HFFc6 (cell line): ENCODE measurements around the gene CPSF4L. TPM values are rescaled to one million over a fixed set of nuclear protein-coding genes. Genes with fewer than 3 reads are reported as not detected.

Experiments
- DNase-seq: peaks from one replicate; pipeline ENCODE4 v3.0.0-alpha.2; 2018
- H3K27ac Mint-ChIP-seq: 2 replicates; pipeline ENCODE4 v1.8.0; 2020; ENCODE audit warnings: mild to moderate bottlenecking, mixed read lengths
- H3K27me3 Mint-ChIP-seq: 2 replicates; pipeline ENCODE4 v1.8.0; 2021; ENCODE audit warnings: mild to moderate bottlenecking, moderate library complexity, mixed read lengths; ENCODE audit not compliant: insufficient read depth
- H3K36me3 Mint-ChIP-seq: 2 replicates; pipeline ENCODE4 v1.8.0; 2021; ENCODE audit warnings: low read depth, mixed read lengths
- H3K4me1 Mint-ChIP-seq: 2 replicates; pipeline ENCODE4 v1.8.0; 2020; ENCODE audit warnings: low read depth, mixed read lengths
- H3K4me3 Mint-ChIP-seq: 2 replicates; pipeline ENCODE4 v1.8.0; 2020; ENCODE audit warnings: mild to moderate bottlenecking, moderate library complexity, mixed read lengths
- H3K9me3 Mint-ChIP-seq: 2 replicates; pipeline ENCODE4 v1.8.0; 2020; ENCODE audit warnings: mild to moderate bottlenecking, mixed read lengths
- total RNA-seq, 6 experiments: library from RNA; stranded (reverse); fragmentation: NEBNext Ultra II Directional; extraction: Animal tissue kit (Norgen Biotek cat#: 25700); gene quantifications; 2 replicates in 1 of 6; 3 replicates in 5 of 6; pipeline ENCODE4 v1.2.3, GENCODE V29; 2021
- TF ChIP-seq, protein P1 (sequence below): fragments of 200-600 bp; sonication (generic); IDR thresholded peaks from 2 replicates; pipeline ENCODE4 v1.5.0; 2021; ENCODE audit warnings: antibody characterized with exemption, mild to moderate bottlenecking

CPSF4L gene
- total RNA-seq, 6 experiments from 2014 or later = not detected

DNA sequence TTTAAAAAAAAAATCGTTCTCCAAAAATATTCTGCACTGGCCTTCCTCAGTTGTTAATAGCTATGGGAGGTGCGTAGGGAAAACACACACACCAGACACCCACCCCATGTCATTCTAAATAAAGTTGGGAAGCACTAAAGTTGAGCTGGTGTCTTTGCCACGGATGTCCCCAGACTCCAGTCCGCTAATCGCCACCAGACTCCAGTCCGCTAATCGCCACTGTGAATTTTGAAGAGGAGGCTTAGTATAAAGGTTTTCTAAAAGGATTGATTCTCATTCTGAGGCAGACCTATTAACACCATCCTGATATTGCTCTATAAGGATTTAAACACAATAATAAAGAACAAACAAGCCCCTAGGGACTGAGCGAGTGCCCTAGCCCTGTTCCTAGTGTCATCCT, 22.7 kb upstream of the CPSF4L start:
- Mint-ChIP-seq H3K27ac (no peak overlapping the region), H3K9me3 (no peaks in the 10 kb centered on the region), H3K4me1 (peaks cover 30% of the 10 kb centered on the region), H3K4me3 (no peak overlapping the region), H3K36me3 (peaks cover 4% of the 10 kb centered on the region), H3K27me3 (0 out of 2 replicates have a peak, but pooled peaks cover 5% of the 10 kb centered on the region)
- TF ChIP-seq, protein P1, sequence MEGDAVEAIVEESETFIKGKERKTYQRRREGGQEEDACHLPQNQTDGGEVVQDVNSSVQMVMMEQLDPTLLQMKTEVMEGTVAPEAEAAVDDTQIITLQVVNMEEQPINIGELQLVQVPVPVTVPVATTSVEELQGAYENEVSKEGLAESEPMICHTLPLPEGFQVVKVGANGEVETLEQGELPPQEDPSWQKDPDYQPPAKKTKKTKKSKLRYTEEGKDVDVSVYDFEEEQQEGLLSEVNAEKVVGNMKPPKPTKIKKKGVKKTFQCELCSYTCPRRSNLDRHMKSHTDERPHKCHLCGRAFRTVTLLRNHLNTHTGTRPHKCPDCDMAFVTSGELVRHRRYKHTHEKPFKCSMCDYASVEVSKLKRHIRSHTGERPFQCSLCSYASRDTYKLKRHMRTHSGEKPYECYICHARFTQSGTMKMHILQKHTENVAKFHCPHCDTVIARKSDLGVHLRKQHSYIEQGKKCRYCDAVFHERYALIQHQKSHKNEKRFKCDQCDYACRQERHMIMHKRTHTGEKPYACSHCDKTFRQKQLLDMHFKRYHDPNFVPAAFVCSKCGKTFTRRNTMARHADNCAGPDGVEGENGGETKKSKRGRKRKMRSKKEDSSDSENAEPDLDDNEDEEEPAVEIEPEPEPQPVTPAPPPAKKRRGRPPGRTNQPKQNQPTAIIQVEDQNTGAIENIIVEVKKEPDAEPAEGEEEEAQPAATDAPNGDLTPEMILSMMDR = no peak
- no peak for DNase-seq

DNA sequence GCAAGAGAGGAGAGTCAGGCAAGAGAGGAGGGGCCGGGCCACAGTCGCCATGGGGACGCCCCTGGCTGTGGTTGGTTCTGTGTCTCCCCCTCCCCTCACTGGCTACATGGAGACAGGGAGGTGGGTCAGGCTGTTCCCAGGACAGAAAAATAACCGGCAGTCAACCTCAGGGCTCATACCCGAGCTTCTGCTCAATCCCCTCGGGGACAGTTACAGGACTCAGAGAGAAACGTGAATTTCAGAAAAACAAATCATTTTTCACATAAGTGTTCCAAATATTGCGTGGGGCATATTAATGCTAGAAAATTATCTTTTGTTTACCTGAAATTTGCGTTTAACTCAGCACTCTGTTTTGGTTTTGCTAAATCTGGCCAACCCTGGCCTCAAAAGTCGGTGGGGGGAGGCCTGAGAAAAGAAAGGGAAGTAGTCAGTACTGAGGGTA, 22.2 kb upstream of the CPSF4L start:
- H3K27me3 Mint-ChIP-seq = peaks cover 5% of the 10 kb centered on the region; the same call in 1 of the 2 replicates
- H3K9me3 Mint-ChIP-seq = no peaks in the 10 kb centered on the region
- TF ChIP-seq, protein P1 = no peak

DNA sequence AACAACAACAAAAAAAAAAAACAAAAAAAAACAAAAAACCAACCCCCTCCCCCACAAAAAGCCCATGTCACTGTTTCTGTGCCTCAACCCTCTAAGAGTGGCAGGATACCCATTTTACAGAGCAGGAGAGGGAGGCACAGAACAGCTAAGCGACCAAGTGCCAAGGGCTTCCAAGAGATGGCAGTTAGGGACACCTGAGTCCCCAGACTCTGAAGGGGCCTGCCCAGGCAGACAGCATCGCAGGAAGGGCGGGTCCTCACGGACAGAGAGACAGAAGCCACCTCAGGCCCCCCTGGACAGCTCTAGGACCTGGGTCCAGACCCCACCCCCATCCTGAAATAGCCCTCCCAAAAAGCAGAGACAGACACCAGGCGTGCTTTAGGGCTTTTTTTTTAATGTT, 21.6 kb upstream of the CPSF4L start:
- Mint-ChIP-seq H3K4me3 (no peak overlapping the region), H3K36me3 (peaks cover 4% of the 10 kb centered on the region), H3K4me1 (peaks cover 30% of the 10 kb centered on the region), H3K9me3 (no peaks in the 10 kb centered on the region), H3K27ac (no peak overlapping the region), H3K27me3 (peaks cover 2% of the 10 kb centered on the region; the same call in 1 of the 2 replicates)
- DNase-seq = no peak
- TF ChIP-seq, protein P1 = no peak

More for the DNA sequence above, 22.2 kb upstream of the CPSF4L start:
- H3K27ac Mint-ChIP-seq = no peak overlapping the region
- H3K4me1 Mint-ChIP-seq = peaks cover 28% of the 10 kb centered on the region
- DNase-seq = no peak
- H3K4me3 Mint-ChIP-seq = no peak overlapping the region
- peaks cover 4% of the 10 kb centered on the region for H3K36me3 Mint-ChIP-seq

DNA sequence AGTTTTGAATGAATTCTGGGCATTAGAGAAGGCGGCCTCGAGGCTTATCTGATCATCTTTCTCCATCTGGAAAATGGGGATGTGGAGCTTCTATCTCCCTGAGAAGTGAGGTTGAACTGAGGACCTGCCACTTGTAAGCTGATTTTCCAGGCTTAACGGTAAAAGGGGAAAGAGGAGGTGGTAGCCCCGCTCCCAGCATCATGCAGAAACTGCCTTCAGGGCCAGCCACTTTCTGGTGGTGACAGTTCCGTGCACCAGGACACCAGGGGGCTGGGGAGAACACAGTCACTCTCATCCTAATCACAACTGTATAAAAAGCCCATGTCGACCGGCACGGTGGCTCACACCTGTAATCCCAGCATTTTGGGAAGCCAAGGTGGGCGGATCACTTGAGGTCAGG, 20.9 kb upstream of the CPSF4L start:
- Mint-ChIP-seq H3K4me1 (peaks cover 28% of the 10 kb centered on the region), H3K36me3 (peaks cover 4% of the 10 kb centered on the region), H3K27ac (no peak overlapping the region), H3K9me3 (no peaks in the 10 kb centered on the region), H3K4me3 (no peak overlapping the region), H3K27me3 (peaks cover 2% of the 10 kb centered on the region; the same call in 1 of the 2 replicates)
- TF ChIP-seq, protein P1 = no peak
- DNase-seq = no peak

DNA sequence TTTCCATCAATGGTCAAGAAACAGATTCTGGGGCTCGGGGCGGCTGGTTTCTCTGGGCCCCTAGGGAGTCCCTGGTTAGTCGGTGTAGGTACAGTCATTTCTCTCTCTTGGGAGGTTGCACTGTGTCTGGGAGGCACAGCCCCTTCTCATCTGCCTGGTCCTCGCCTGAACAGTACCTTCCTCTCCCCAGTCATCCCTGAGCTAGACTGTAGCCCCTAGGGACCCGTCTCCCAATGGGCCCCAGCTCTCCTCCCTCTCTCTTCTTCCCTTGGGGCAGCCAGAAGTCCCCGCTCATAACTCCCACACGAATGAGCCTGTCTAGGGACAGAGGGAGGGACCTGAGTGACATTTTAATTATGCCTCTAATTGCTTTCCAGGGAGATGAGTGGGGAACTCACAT, 20.2 kb upstream of the CPSF4L start:
- H3K4me1 Mint-ChIP-seq = peaks cover 21% of the 10 kb centered on the region

More for the DNA sequence above, 20.2 kb upstream of the CPSF4L start:
- Mint-ChIP-seq H3K27ac (no peak overlapping the region), H3K9me3 (no peaks in the 10 kb centered on the region), H3K27me3 (peaks cover 2% of the 10 kb centered on the region; the same call in 1 of the 2 replicates), H3K36me3 (peaks cover 4% of the 10 kb centered on the region), H3K4me3 (no peak overlapping the region)
- TF ChIP-seq, protein P1 = no peak
- DNase-seq = no peak
